HepG2 (cell line): ENCODE data around the gene PRKAR1B.
"Not testable (repeated sequence)": the region's sequence is repeated elsewhere in the genome, so short reads cannot be mapped to it uniquely, and the experiment has no call there.

Source experiments
- FOXP4 ChIP-seq: sonication (generic); formaldehyde crosslinking; IDR thresholded peaks from 2 replicates; pipeline ENCODE4 v1.4.0; 2020; ENCODE audit warnings: missing genetic modification reagents
- MAX ChIP-seq: IDR thresholded peaks from 2 replicates; pipeline ENCODE4 v1.6.1; 2012; ENCODE audit warnings: inconsistent platforms
- RAD21 ChIP-seq: fragments of 450-650 bp; formaldehyde crosslinking; IDR thresholded peaks from 2 replicates; pipeline ENCODE4 v1.5.0; 2020; ENCODE audit warnings: mild to moderate bottlenecking
- ZNF703 ChIP-seq: sonication (generic); formaldehyde crosslinking; IDR thresholded peaks from 2 replicates; pipeline ENCODE4 v1.5.1; 2020; ENCODE audit warnings: missing genetic modification reagents, mild to moderate bottlenecking, moderate library complexity, borderline replicate concordance

- not testable (repeated sequence) for TF ChIP-seq ZNF703 (CRISPR knock-in tag); FOXP4; RAD21 (CRISPR knock-in tag); MAX
Measured at GRCh38 chr7:743341-744127, 16.5 kb upstream of the PRKAR1B start.
